GF-D8 (cell line): ENCODE results near the gene ZBTB32.
A peak's percentile ranks its signal among the peaks of the same experiment; 100 is the strongest.
"Not testable (repeated sequence)": the region's sequence is repeated elsewhere in the genome, so short reads cannot be mapped to it uniquely, and the experiment has no call there.

Source experiments
- DNase-seq: peaks from one replicate; lab custom pipeline; 2025; lab: John Stamatoyannopoulos, UW

The ZBTB32 gene, protein sequence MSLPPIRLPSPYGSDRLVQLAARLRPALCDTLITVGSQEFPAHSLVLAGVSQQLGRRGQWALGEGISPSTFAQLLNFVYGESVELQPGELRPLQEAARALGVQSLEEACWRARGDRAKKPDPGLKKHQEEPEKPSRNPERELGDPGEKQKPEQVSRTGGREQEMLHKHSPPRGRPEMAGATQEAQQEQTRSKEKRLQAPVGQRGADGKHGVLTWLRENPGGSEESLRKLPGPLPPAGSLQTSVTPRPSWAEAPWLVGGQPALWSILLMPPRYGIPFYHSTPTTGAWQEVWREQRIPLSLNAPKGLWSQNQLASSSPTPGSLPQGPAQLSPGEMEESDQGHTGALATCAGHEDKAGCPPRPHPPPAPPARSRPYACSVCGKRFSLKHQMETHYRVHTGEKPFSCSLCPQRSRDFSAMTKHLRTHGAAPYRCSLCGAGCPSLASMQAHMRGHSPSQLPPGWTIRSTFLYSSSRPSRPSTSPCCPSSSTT

GRCh38 chr19:35704218-35704617 lies at the start of gene ZBTB32:
TSS of gene ZBTB32 (plus strand) at chr19:35704558. CDS start at chr19:35714627, 10,069 bp downstream.
- no peak for DNase-seq

DNA sequence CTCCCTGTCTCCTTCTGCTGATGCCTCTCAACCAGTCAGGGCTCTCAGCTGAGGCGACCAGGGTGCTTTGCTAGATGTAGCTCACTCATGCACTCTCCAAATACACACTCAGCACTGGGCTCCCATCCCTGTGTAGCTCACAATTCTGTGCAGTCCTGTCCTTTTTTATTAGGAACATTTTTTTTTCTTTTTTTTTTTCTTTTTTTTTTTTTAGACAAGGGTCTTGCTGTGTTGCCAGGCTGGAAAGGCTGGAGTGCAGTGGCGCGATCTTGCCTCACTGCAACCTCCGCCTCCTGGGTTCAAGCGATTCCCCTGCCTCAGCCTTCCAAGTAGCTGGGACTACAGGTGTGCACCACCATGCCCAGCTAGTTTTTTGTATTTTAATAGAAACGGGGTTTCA lies 49.5 kb upstream of the ZBTB32 start:
- DNase-seq = not testable (repeated sequence)

GRCh38 chr19:35655600-35655999 lies 48.8 kb upstream of the ZBTB32 start:
- no peak for DNase-seq

- DNase-seq = no peak
Observed at GRCh38 chr19:35656700-35657099, 47.7 kb upstream of the ZBTB32 start.

DNA sequence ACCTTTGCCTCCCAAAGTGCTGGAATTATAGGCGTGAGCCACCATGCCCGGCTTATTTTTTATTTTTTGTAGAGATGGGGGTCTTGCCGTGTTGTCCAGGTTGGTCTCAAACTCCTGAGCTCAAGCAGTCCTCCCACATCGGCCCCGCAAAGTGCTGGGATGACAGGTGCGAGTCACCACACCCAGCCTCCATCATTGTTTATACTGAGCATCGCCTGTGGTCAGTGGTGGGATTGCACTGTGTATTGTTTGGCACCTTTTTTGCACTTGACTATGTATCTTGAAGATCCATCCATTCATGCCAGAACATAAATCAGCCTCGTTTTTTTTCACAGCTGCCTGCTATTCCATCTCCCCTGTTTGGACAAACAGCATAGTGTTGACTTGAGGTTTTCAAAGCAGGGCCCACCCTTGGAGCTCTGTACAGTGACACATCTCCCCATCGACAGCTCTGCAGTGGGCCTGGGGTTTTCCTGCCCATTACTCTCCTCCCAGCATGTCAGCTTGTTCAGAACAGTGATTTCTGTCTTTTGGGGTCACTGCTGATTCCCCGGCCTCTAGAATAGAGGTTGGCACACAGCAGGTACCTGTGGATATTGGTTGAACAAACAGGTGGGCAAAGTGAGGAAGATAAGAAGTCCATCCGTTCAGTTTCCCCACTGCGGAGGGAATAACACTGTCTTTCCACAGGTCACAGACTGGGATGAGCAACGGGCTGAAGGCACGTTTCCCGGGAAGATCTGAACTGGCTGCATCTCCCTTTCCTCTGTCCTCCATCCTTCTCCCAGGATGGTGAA lies 46.3 kb upstream of the ZBTB32 start:
- no peak for DNase-seq

DNA sequence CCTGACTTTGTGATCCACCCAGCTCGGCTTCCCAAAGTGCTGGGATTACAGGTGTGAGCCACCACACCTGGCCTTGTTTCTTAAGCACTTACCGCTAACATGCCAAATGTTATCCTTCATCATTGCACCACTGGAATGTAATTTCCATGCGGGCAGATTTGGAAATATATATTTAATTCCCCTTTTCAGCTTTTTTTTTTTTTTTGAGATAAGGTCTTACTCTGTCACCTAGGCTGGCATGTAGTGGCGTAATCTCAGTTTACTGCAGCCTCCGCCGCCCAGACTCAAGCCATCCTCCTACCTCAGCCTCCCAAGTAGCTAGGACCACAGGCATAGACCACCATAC lies 42.4 kb upstream of the ZBTB32 start:
- DNase-seq = no peak

DNA sequence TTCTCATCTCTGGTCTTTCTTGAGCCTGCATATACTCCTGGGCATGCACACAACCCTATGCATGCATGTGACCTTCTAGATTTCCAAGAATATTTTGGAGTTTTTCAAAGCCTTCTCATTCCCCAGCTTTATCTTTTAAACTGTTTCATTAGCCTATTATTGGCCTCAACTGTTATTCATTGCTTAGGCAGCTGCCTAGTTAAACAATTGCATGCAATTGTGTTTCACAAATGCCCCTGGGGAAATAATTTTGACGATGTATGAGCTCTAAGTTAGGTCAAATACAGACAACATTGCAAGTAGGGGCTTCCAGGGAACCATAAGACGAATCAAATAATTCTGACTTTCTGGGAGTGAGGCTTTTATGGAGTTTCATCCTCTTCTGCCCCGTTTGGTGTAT lies 40.4 kb upstream of the ZBTB32 start:
- no peak for DNase-seq

DNA sequence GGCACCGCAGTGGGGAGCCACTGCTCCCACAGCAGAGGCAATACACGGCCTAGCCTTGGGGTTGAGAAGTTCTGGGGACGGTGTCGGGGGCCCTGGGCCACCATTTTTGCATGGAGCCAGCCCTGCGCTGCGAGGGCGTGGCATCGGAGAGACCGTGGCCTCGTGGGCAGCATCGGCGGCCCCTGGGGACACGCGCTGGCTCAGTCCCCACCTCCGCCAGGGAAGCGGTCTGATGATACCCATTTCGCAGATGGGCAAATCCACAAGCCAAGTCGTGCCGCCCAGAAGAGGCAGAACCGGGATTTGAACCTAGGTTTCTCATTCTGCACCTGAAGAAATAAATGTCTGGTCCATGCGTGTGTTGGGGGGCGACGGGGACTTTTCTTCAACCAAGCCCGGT lies 39.2 kb upstream of the ZBTB32 start:
- DNase-seq = no peak

DNA sequence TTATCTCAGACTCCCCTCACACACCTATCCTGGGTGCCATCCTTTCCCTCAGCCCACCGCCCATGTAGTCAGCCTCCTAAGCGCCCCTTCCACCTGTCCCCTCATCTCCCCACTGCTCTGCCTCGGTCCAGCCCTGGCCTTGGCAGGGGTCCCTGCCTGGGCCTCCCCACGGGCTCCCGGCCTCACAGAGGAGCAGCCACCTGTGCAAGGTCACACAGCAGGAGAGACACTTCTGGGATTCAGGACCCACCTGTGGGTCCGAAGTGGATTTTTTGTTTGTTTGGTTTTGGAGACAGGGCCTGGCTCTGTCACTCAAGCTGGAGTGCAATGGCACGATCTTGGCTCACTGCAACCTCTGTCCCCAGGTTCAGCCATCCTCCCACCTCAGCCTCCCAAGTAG lies 38.8 kb upstream of the ZBTB32 start:
- DNase-seq = no peak

DNA sequence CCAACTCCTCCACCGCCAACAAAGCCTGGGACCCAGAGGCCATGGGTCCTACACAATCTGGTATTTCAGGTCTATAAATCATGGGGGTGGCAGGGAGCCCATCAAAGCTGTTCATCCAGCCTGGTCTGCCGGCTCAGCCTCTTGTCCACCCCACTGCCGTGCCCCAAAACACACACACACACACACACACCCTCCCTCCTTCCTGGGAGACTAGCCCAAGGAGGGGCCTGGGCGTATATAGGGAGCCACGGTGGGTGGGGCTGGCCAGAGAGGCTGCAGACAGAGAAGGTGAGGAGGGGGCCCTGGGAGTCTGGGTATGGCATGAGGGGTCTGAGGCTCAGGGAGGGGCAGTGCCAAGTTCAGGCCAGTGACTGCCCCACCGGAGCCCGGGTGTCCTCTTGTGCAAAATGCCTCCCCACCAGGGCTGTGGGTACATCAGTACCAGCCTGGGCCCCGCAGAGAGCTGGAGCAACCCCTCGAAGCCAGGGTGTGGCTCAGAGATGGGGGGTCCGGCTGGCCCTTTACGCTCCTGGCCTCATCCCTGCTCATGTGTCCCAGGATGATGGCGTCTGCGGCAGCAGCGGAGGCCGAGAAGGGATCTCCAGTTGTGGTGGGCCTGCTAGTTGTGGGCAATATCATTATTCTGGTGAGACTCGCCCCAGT lies 38.0 kb upstream of the ZBTB32 start, which contains the start of gene UPK1A:
Gene UPK1A (plus strand): TSS at position 267 of the 663 bp plus-strand sequence. CDS start 296 bp downstream, at position 563.
- no peak for DNase-seq

DNA sequence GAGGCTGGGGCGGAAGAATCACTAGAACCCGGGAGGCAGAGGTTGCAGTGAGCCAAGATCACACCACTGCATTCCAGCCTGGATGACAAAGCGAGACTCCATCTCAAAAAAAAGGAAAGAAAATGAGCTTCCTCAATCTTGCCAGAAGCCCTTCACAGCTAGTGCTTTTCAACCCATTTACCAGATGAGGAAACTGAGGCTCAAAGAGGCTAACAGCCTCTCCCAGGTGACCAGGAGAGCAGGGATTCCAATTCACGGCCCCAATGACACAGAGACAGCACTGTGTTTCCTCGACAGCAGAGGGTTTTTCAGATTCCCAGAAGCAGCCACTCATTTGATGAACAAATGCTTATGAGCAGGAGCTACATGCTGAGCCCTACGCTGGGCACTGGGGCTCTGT lies 34.8 kb upstream of the ZBTB32 start:
- DNase-seq = no peak

DNA sequence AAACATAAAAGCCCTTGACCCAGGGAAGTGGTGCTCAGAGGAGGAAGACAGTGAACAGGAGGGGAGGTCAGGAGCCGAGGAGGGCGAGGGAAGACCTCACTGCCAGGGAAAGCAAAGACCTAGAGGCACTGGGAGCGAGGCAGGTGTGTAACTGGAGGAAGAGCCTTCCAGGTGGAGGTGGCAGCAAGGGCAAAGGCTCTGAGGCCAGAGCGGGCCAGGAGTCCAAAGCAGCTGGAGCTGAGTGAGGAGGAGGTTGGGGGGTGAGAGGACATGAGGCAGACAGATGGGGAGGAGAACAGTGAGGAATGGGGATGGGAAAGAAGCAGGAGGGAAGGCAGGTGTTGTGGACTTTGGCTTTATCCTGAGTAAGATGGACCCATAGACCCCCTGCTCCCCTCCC lies 34.4 kb upstream of the ZBTB32 start:
- no peak for DNase-seq

GRCh38 chr19:35670686-35671085 lies 33.7 kb upstream of the ZBTB32 start:
- DNase-seq = no peak

GRCh38 chr19:35671818-35672217 lies 32.5 kb upstream of the ZBTB32 start:
- DNase-seq = no peak

- no peak for DNase-seq
Observed at GRCh38 chr19:35673121-35673804, 31.1 kb upstream of the ZBTB32 start.

DNA sequence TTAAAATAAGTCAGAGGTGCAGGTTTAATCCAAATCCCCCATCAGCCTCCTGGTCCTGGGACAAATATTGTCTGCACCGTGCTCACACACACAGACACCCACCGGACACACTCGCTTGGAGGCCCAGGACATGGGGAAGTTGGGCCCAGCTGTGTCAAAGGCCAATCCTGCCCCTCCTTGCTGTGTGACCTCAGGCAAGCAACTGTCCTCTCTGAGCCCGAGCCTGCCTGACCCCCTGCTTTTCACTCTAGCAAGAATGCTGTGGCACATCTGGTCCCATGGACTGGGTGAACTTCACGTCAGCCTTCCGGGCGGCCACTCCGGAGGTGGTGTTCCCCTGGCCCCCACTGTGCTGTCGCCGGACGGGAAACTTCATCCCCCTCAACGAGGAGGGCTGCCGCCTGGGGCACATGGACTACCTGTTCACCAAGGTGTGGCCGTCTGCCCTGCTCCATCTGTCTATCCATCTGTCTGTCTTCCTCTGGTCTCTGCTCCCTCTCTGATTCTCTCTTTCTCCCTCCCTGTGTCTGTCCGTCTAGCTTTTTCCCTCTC lies 28.7 kb upstream of the ZBTB32 start:
- DNase-seq = no peak

DNA sequence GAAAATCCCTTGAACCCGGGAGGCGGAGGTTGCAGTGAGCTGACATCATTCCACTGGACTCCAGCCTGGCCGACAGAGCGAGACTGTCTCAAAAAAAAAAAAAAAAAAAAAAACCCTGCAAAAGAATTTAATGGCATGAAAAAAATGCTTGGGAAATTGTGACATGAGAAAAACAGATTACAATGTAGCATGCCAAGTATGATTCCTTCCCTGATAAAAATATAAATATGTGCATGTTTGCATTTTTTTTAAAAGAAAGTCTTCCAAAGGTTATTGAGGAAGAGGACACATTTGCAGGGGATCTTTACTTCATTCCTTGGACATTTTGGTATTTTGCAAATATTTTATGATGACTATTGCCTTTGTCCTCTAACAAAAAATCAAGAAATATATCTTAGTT lies 14.5 kb upstream of the ZBTB32 start:
- DNase-seq = no peak

DNA sequence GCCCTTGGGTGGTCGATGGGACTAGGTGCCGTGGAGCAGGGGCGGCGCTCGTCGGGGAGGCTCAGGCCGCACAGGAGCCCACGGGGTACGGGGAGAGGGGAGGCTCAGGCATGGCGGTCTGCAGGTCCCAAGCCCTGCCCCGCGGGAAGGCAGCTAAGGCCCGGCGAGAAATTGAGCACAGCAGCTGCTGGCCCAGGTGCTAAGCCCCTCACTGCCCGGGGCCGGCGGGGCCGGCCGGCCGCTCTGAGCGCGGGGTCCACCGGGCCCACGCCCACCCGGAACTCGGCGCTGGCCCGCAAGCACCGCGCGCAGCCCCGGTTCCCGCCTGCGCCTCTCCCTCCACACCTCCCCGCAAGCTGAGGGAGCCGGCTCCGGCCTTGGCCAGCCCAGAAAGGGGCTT lies 13.3 kb upstream of the ZBTB32 start:
- DNase-seq = not testable (repeated sequence)

DNA sequence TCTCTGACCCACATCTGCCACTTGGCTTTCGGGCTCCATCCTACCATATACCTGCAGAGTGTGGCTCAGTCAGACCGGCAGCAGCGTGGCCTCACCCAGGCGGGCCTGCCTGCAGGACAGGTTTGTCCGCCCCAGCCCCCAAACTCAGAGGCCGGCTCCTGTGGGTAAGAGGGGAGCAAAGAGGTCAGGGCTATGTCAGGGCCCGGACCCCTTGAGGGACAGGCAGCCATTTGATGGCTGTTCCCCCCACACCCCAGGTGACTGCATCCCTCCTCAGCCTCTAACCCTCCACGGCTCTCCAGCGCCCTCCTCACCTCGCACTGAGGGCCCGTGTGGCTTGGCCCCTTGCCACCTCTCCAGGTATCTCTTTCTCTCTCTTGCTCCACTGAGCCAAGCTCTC lies 12.3 kb upstream of the ZBTB32 start:
- no peak for DNase-seq

DNA sequence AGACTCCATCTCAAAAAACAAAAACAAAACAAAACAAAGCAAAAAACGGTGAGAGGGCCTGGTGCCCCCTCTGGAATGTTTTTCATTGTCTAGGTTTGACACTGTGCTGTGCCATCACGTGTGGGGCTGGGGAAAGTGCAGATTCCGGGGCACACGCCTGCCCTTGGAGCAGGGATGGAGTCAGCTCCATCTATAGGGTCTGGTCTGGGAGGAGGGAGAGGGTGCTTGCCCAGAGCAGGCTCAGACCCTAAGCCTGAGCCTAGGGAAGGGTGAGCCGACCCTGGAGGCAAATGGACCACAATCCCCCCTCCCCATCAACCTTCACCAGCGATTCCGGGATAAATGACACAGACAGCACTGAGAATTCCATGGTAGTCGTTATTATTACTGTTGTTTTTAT lies 10.9 kb upstream of the ZBTB32 start:
- no peak for DNase-seq

DNA sequence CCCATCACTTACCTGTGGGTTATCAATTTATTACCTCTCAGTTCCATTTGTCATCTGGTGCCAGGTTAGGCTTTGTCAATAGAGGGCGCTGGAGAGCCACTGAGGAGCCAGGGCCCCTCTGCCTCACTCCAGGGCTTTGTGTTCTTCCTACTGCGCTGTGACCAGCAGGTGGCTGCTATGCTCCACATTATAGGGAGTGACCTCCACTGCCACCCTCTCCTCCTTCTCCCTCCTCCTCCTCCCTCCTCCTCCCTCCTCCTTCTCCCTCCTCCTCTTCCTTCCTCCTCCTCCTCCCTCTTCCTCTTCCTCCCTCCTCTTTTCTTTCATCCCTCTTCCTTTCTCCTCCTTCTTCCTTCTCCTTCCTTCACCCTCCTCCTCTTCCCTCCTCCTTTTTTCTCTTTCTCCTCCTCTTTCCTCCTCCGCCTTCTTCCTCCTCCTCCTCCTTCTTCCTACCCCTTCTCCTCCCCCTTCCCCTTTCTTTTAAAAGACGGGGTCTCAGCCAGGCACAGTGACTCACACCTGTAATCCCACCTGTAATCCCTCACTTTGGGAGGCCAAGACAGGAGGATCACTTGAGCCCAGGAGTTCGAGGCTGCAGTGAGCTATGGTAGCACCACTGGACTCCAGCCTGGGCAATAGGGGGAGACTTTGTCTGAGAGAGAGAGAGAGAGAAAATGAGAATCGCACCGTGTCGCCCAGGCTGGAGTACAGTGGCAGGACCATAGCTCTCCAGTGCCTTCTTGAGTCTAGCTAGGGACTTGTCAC lies 10.3 kb upstream of the ZBTB32 start:
- peak; percentile 60 for DNase-seq
